Measurements from ENCODE around the gene FGGY.

The FGGY gene

GRCh38 chr1:59680044-59680443, 383.1 kb downstream of the FGGY start:
- no peak for DNase-seq (ENCODE audit: low read depth)

GRCh38 chr1:59682396-59683080, 385.6 kb downstream of the FGGY start:
- no peak overlapping the region for H3K4me3 ChIP-seq (ENCODE audit: low read depth, low read length)
- TF ChIP-seq CTCF (IDR thresholded peaks at IDR 0.05; ENCODE audit: low read depth, low read length, missing control alignments), result no peak
- DNase-seq (ENCODE audit: low read depth), result no peak

More at GRCh38 chr1:59680044-59680443, 383.1 kb downstream of the FGGY start:
- no peak overlapping the region for H3K4me3 ChIP-seq (ENCODE audit: low read depth, low read length)
- no peak for TF ChIP-seq CTCF (IDR thresholded peaks at IDR 0.05; ENCODE audit: low read depth, low read length, missing control alignments)

- no peak overlapping the region for H3K4me3 ChIP-seq (ENCODE audit: low read depth, low read length)
- DNase-seq (ENCODE audit: low read depth), result no peak
- no peak for TF ChIP-seq CTCF (IDR thresholded peaks at IDR 0.05; ENCODE audit: low read depth, low read length, missing control alignments)
Observed at GRCh38 chr1:59683197-59683596, 386.3 kb downstream of the FGGY start.

GRCh38 chr1:59684698-59685097, 387.8 kb downstream of the FGGY start:
- no peak overlapping the region for H3K4me3 ChIP-seq (ENCODE audit: low read depth, low read length)
- no peak for DNase-seq (ENCODE audit: low read depth)
- no peak for TF ChIP-seq CTCF (IDR thresholded peaks at IDR 0.05; ENCODE audit: low read depth, low read length, missing control alignments)

GRCh38 chr1:59685101-59685500, 388.2 kb downstream of the FGGY start:
- H3K4me3 ChIP-seq (ENCODE audit: low read depth, low read length), result no peak overlapping the region
- TF ChIP-seq CTCF (IDR thresholded peaks at IDR 0.05; ENCODE audit: low read depth, low read length, missing control alignments), result no peak
- DNase-seq (ENCODE audit: low read depth), result no peak

- TF ChIP-seq CTCF (IDR thresholded peaks at IDR 0.05; ENCODE audit: low read depth, low read length, missing control alignments), result no peak
- no peak for DNase-seq (ENCODE audit: low read depth)
Observed at GRCh38 chr1:59685666-59686065, 388.8 kb downstream of the FGGY start.

GRCh38 chr1:59686170-59686569, 389.3 kb downstream of the FGGY start:
- no peak for DNase-seq (ENCODE audit: low read depth)
- H3K4me3 ChIP-seq (ENCODE audit: low read depth, low read length), result no peak overlapping the region
- no peak for TF ChIP-seq CTCF (IDR thresholded peaks at IDR 0.05; ENCODE audit: low read depth, low read length, missing control alignments)

More at GRCh38 chr1:59685666-59686065, 388.8 kb downstream of the FGGY start:
- H3K4me3 ChIP-seq (ENCODE audit: low read depth, low read length), result no peak overlapping the region
